Dedifferentiated amniotic fluid mesenchymal stem cell (primary cell): ENCODE results near the gene C5.
"Not testable (repeated sequence)": the region's sequence is repeated elsewhere in the genome, so short reads cannot be mapped to it uniquely, and the experiment has no call there.

Experiments
- DNase-seq: peaks from one replicate; pipeline ENCODE4 v3.0.0-alpha.2; 2016; ENCODE audit errors: extremely low spot score

The C5 gene

GRCh38 chr9:120979797-120980196 lies 70.3 kb downstream of the C5 start:
- no peak for DNase-seq

- DNase-seq = no peak
These were observed 71.1 kb downstream of the C5 start for GRCh38 chr9:120978987-120979386.

GRCh38 chr9:120977321-120977720 lies 72.8 kb downstream of the C5 start:
- DNase-seq = no peak

GRCh38 chr9:120974921-120975320 lies 75.2 kb downstream of the C5 start:
- no peak for DNase-seq

GRCh38 chr9:120974181-120974580 lies 75.9 kb downstream of the C5 start:
- DNase-seq = no peak

- DNase-seq = no peak
These were observed 78.1 kb downstream of the C5 start for GRCh38 chr9:120971938-120972337.

- not testable (repeated sequence) for DNase-seq
These were observed 78.6 kb downstream of the C5 start for GRCh38 chr9:120971471-120971870.

- DNase-seq = peak; percentile 25
These were observed 79.8 kb downstream of the C5 start for GRCh38 chr9:120970244-120970643.

GRCh38 chr9:120966013-120966369 lies 84.1 kb downstream of the C5 start:
- DNase-seq = no peak

- no peak for DNase-seq
These were observed 84.6 kb downstream of the C5 start for GRCh38 chr9:120965344-120966012.

- DNase-seq = no peak
These were observed 88.1 kb downstream of the C5 start for GRCh38 chr9:120961936-120962335.

GRCh38 chr9:120960001-120960400 lies 90.1 kb downstream of the C5 start:
- no peak for DNase-seq

GRCh38 chr9:120956862-120957261 lies 93.2 kb downstream of the C5 start:
- no peak for DNase-seq

- no peak for DNase-seq
These were observed 98.0 kb downstream of the C5 start for GRCh38 chr9:120951960-120952618.

- no peak for DNase-seq
These were observed 99.4 kb downstream of the C5 start for GRCh38 chr9:120950421-120951388.

- no peak for DNase-seq
These were observed 100.8 kb downstream of the C5 start for GRCh38 chr9:120949290-120949689.

- no peak for DNase-seq
These were observed 101.3 kb downstream of the C5 start for GRCh38 chr9:120948824-120949223.

GRCh38 chr9:120947222-120947621 lies 102.9 kb downstream of the C5 start:
- no peak for DNase-seq

GRCh38 chr9:120946259-120946658 lies 103.8 kb downstream of the C5 start:
- DNase-seq = peak; percentile 48

- no peak for DNase-seq
These were observed 105.1 kb downstream of the C5 start for GRCh38 chr9:120944948-120945347.

GRCh38 chr9:120944434-120944843 lies 105.6 kb downstream of the C5 start:
- DNase-seq = no peak

- no peak for DNase-seq
These were observed 107.7 kb downstream of the C5 start for GRCh38 chr9:120942186-120943001.
